NCI-H1092 (cell line): ENCODE measurements around the gene IMMP2L.

Experiments
- DNase-seq: peaks from one replicate; lab custom pipeline; 2025; lab: John Stamatoyannopoulos, UW

IMMP2L gene

GRCh38 chr7:110929480-110930249 is 632.6 kb downstream of the IMMP2L start:
- no peak for DNase-seq

DNA sequence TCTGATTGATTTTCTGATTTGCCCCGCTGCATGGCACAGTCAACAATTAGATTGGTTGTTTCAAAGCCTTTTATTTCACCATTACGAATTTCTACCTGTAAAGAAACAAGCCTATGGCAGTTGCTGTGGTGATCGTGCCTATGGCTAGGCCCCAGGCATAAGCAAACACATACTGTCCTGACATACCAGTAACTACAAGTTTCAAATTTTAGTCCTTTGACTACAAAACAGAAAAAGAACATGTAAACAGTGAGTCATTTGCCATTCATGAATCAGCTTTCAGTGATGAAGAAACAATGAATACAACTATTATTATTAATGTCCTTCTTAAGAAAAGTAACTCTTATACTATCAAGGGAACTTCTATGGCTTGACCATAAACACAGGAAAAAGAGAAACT is 639.4 kb downstream of the IMMP2L start:
- no peak for DNase-seq

GRCh38 chr7:110921595-110922151 is 640.6 kb downstream of the IMMP2L start:
- DNase-seq = no peak

GRCh38 chr7:110918949-110919548 is 643.2 kb downstream of the IMMP2L start:
- no peak for DNase-seq

GRCh38 chr7:110914263-110914662 is 648.0 kb downstream of the IMMP2L start:
- DNase-seq = no peak

DNA sequence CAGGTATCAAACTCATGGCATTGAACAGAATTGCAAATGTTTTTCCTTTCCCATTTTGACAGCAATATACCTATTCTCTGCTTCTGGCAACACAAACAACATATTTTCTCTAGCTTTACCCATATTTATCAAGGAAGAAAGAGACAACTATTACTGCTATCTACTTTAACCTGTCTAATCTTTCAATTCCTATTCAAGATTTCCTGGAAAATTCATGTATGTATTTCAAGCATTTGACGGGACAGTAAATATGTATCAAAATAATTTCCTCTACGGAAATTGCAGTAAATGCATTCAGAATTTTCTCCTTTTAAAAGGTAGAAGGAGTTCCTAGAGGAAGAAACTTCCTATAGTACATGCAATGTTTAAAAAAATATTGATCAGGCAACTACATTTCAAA is 650.7 kb downstream of the IMMP2L start:
- DNase-seq = no peak

GRCh38 chr7:110909117-110909516 is 653.2 kb downstream of the IMMP2L start:
- DNase-seq = no peak

DNA sequence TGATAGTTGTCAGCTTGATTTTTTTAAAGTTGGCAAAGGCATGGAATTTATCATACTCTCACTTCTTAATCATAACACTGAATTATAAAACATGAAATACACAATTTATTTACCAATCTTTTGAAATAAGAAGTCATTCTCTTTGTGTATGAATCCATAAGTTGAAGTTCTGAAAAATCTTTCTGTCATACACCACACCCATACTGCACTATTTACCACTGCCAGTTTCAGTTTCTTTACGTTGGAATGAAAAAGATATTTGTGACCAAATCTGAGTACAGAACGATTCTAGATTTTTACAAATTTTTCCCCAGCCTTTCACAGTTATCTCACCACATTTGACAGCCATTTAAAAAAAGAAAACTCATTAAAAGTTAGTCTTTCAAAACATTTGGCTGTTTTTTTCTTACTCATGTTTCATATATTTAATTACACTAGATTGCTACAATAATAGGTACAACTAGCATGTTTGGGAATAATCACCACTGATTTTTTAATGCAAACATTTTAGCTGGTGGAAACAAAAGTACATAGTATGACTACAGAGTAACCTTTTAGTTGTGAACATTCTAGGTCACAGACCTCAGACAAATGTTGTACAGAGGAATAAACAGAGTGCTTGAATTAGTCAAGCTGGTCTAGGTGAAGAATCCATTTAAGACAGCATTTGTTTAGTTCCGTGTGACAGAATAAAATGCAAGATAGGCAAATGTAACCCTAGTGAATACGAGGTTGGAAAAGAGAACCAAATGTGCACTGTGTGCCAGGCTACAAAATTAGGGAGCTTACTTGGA is 656.3 kb downstream of the IMMP2L start:
- DNase-seq = no peak

- DNase-seq = no peak
Observed at GRCh38 chr7:110898516-110898915, 663.8 kb downstream of the IMMP2L start.

DNA sequence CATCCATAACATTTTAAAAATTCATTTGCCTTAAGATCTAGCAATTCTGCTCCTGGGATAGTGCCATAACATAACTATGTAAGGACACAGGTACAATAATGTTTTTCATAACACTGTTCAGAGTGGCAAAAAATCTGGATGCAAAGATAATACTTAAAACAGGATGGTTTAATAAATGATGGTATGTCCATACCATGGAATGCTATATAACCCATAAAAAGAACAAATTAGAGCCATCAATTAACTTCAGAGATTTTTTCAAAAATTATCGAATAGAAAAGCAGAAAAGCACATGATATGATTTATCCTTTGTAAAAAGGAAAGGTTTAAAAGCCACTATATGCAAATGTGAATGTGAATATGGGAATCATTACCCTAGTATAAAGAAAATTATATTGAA is 664.8 kb downstream of the IMMP2L start:
- no peak for DNase-seq

GRCh38 chr7:110894111-110894510 is 668.2 kb downstream of the IMMP2L start:
- no peak for DNase-seq

GRCh38 chr7:110891197-110891596 is 671.1 kb downstream of the IMMP2L start:
- DNase-seq = no peak

DNA sequence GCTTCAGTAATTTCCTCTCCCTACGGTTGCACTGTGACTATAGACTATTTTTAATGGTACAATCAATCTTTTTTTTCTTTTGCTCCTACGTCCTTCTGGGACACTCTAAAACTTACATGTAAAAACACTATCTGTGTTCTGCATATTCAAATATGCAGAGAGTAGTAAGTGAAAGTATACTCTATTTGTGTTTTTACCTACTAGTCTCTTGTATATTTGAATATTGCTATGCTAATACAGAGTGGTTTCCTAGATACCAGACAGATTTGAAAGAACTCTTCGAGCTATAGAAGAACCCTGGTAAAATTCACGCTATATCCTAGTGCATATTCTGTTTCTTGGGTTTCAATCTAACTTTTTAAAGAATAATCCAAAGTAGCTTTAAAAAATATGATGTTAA is 672.2 kb downstream of the IMMP2L start:
- no peak for DNase-seq

GRCh38 chr7:110889335-110889734 is 673.0 kb downstream of the IMMP2L start:
- DNase-seq = no peak

- no peak for DNase-seq
Observed at GRCh38 chr7:110888641-110889040, 673.7 kb downstream of the IMMP2L start.

DNA sequence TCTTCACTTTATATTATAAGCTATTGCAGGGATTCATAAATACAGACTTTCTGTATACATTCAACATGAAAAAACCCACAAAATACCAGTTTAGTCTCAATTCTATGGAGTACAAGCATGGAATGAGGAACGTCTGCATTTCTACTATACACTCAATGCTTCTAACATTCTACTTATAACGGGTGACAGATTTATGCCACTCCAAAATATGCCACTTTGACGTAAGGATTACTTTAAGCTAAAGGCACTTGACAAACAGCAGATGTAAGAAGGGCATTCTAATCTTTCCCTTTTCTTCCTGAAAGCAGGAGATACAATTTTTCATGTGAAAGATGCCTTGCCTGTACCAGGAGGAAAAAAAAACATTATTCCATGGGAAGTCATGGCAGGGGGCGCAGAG is 676.8 kb downstream of the IMMP2L start:
- no peak for DNase-seq

DNA sequence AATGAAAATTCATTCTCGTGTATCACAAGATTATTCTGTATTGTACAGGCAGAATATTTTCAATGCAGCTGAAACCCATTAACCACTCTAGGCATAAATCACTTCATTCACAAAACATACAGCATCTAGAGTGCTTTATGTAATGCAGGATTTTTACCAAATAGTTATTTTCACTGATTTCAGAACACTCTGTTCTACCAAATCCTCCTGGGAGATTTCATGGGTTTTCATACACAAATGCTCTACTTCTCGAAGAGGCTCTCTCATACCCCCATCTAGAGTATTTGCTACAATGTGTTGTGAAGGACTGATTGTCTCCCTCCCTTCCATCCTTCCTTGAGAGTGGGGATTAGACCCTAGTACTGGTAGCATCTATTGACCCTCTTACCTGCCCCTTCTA is 680.6 kb downstream of the IMMP2L start:
- no peak for DNase-seq

DNA sequence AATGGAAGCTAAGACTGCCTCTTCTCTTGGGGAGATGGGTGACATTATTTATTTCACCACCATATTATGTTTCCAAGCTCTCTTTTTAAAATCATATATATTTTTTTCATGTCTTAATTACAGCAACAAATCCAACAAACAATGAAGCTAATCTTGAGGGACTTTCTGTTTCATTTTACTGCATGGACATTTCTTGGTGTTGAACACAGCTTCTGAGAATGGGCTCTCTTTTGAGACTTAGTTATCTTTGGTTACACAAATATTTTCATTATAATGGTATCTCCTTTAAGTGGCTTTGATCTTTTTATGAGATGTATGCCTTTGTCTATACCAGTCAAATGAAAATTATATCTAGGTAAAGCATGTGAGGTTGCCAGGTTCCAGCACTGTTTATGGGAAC is 681.3 kb downstream of the IMMP2L start:
- DNase-seq = no peak

GRCh38 chr7:110877016-110877415 is 685.3 kb downstream of the IMMP2L start:
- no peak for DNase-seq

GRCh38 chr7:110875346-110875745 is 686.9 kb downstream of the IMMP2L start:
- no peak for DNase-seq

DNA sequence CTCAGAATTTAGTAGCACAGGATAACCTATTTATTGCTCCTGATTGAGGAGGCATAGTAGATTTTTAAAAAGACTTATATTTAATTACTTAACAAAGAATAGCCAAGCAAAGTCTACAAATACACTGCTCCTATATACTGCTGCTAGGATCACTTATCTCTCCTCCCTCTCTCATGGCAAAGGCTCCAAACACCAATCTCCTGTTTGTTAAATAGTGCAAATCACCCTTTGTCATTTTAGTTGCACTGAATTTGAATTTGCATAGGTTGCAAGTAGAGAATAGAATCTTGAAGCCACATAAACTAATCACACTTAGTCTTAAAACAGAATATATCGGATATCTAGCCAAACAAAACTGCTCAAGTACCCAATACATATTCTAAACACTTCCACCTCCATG is 690.4 kb downstream of the IMMP2L start:
- no peak for DNase-seq

DNA sequence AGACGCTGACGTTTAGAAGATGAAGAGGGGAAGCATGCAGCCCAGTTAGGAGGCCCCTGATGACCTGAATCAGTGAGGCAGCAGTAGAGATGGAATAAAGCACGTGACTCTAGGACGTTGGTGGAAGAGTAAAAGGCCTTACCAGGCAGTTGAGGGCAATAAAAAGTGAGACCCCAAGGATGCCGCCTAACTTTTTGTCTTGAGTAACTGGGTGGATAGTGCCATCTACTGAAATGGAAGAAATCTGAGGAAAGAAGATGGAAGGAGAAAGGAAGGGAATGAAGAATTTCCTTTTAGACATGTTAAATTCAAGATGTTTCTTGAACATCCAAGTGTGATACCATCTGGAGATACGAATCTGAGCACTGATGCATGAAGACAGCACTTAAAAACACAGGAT is 691.4 kb downstream of the IMMP2L start:
- no peak for DNase-seq

DNA sequence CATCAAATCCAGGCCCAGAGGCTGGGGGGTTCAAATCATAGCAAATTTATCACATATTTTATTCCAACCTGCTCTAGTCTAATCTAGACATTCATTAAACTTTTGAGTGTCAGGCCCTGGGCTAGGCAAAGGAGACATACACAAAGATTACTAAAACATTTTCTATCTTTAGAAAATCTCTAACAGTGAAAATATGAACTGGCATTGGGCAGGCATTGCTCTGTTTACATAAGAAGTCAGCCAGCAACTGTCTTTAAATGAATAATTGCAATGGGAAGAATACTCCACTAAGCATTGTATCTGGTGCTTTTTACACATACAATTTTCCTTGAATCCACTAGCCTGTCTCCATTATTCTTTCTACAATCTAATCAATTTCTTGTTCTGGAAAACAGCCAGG is 693.8 kb downstream of the IMMP2L start:
- no peak for DNase-seq
